Brain microvascular endothelial cell (primary cell): ENCODE measurements around the gene SPACA7.
"Not testable (repeated sequence)": the region's sequence is repeated elsewhere in the genome, so short reads cannot be mapped to it uniquely, and the experiment has no call there.

ENCODE experiments used
- DNase-seq: peaks from one replicate; pipeline ENCODE4 v3.0.0-alpha.2; 2020
- H3K27ac ChIP-seq: fragments of 250-450 bp; sonication (Bioruptor Pico); 2 replicates; pipeline ENCODE4 v1.5.1; 2020; ENCODE audit warnings: mild to moderate bottlenecking, moderate library complexity
- H3K27me3 ChIP-seq: fragments of 250-450 bp; sonication (Bioruptor Pico); replicated peaks from 2 replicates; pipeline ENCODE4 v1.5.1; 2020; ENCODE audit warnings: mild to moderate bottlenecking
- H3K36me3 ChIP-seq: fragments of 250-450 bp; sonication (Bioruptor Pico); replicated peaks from 2 replicates; pipeline ENCODE4 v1.5.1; 2020; ENCODE audit warnings: mild to moderate bottlenecking
- H3K4me3 ChIP-seq: 2 replicates; pipeline ENCODE4 v1.5.1; 2011; ENCODE audit warnings: low read depth, mild to moderate bottlenecking, control low read depth, low read length, moderate library complexity
- in situ Hi-C: cut with HindIII; loops from 2 replicates; pipeline ENCODE4 v1.10.0; 2017; ENCODE audit warnings: low sequenced_read_pairs, low pct_ligation_motif_present
- TF ChIP-seq, protein P1 (sequence below): IDR thresholded peaks from 2 replicates; pipeline ENCODE4 v1.5.1; 2011; ENCODE audit warnings: low read depth, mild to moderate bottlenecking, moderate library complexity, low read length, control low read depth, inconsistent platforms; ENCODE audit errors: missing control alignments

The SPACA7 gene

DNA sequence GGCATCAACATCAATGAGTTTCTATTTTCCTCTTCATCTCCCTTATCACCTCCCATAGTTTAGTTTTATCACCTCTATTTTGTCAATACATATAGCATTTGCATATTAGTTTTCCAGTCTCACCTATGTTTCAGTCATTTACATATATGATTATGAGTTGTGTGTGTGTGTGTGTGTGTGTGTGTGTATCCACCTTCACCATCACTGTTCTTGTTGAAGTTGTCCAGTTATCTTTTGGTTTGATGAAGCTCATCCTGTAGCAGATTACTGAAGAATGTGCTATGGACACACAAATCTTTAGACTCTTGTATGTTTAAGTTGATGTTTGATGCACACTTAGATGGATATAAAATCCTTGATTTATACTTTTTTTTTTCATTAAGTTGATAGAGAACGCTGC lies 40.5 kb downstream of the SPACA7 start:
- TF ChIP-seq, protein P1, sequence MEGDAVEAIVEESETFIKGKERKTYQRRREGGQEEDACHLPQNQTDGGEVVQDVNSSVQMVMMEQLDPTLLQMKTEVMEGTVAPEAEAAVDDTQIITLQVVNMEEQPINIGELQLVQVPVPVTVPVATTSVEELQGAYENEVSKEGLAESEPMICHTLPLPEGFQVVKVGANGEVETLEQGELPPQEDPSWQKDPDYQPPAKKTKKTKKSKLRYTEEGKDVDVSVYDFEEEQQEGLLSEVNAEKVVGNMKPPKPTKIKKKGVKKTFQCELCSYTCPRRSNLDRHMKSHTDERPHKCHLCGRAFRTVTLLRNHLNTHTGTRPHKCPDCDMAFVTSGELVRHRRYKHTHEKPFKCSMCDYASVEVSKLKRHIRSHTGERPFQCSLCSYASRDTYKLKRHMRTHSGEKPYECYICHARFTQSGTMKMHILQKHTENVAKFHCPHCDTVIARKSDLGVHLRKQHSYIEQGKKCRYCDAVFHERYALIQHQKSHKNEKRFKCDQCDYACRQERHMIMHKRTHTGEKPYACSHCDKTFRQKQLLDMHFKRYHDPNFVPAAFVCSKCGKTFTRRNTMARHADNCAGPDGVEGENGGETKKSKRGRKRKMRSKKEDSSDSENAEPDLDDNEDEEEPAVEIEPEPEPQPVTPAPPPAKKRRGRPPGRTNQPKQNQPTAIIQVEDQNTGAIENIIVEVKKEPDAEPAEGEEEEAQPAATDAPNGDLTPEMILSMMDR = no peak
- no peak overlapping the region for H3K4me3 ChIP-seq
- H3K36me3 ChIP-seq = no peaks in the 10 kb centered on the region
- H3K27ac ChIP-seq = no peak overlapping the region
- H3K27me3 ChIP-seq = no peaks in the 10 kb centered on the region
- in situ Hi-C loops = no loop called here
- no peak for DNase-seq

- H3K4me3 ChIP-seq = no peak overlapping the region
- DNase-seq = no peak
- in situ Hi-C loops = no loop called here
- H3K36me3 ChIP-seq = no peaks in the 10 kb centered on the region
- H3K27me3 ChIP-seq = no peaks in the 10 kb centered on the region
- TF ChIP-seq, protein P1 = no peak
- no peak overlapping the region for H3K27ac ChIP-seq
Observed at GRCh38 chr13:112417079-112417478, 40.9 kb downstream of the SPACA7 start.

GRCh38 chr13:112424098-112424497 lies 47.9 kb downstream of the SPACA7 start:
- TF ChIP-seq, protein P1 = no peak
- no peaks in the 10 kb centered on the region for H3K27me3 ChIP-seq
- DNase-seq = no peak
- H3K36me3 ChIP-seq = no peaks in the 10 kb centered on the region
- in situ Hi-C loops = no loop called here
- H3K27ac ChIP-seq = no peak overlapping the region
- H3K4me3 ChIP-seq = no peak overlapping the region

DNA sequence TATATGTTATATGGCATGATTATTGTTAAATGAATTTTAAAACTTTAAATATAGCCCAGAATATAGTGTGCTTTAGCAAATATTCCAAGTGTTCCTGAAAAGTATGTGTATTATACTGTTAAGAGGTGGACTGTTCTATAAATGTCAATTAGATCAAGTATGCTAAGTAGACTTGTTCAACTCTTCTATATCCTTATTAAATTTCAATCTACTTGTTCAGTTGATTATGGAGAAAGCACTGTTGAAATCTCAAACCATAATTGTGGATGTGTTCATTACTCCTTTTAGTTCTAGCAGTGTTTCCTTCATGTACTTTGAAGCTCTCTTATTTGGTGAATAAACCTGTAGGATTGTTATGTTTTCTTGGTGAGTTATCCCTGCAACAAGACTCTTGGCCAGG lies 52.5 kb downstream of the SPACA7 start:
- TF ChIP-seq, protein P1 = no peak
- Histone ChIP-seq H3K27ac (no peak overlapping the region), H3K36me3 (no peaks in the 10 kb centered on the region), H3K4me3 (no peak overlapping the region), H3K27me3 (no peaks in the 10 kb centered on the region)
- in situ Hi-C loops = no loop called here
- DNase-seq = no peak

DNA sequence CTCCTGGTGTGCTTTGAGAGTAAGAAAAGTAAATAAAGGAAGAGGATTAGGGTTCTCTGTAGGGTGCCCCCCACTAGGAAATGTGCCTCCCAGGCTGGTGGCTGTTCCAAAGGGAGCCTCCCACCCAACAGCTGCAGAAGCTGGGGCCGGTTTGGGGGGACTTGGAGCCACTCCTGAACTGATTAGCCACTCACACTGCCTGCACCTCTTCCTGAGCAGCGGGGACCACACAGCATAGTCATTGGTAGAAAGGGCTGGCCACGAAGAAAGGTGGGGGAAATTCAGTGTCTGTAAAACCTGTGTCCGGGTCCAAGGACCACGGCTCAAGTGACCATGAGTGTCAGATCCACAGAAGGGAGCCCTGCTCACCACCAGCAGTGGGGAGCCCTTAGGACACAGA lies 55.6 kb downstream of the SPACA7 start:
- no peak for DNase-seq
- in situ Hi-C loops = no loop called here
- TF ChIP-seq, protein P1 = no peak
- H3K4me3 ChIP-seq = no peak overlapping the region
- no peaks in the 10 kb centered on the region for H3K36me3 ChIP-seq
- H3K27me3 ChIP-seq = no peaks in the 10 kb centered on the region
- H3K27ac ChIP-seq = no peak overlapping the region

- DNase-seq, H3K36me3 ChIP-seq, H3K27me3 ChIP-seq, in situ Hi-C loops, H3K4me3 ChIP-seq, H3K27ac ChIP-seq: not testable (repeated sequence)
Observed at GRCh38 chr13:112432734-112433133, 56.6 kb downstream of the SPACA7 start.

DNA sequence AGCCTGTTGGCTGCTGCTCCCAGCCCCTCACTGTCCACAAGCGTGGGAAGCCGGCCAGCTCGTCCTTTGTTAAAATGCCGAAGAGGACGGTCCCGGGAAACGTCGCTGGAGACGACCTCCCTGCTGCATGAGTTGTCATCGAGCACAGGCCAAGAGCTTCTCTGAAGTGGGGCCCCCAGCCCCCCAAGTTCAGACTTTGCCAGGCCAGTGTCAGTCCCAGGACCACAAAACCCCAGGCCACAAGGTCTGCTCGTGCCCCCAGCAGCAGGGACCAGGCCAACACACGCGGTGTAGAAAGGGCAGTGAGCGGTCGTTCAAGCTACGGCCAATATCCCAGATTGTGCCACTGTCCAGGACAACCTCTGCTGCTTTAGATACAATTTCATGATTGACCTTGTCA lies 57.4 kb downstream of the SPACA7 start:
- in situ Hi-C loops, DNase-seq, H3K4me3 ChIP-seq, H3K27ac ChIP-seq, H3K36me3 ChIP-seq, H3K27me3 ChIP-seq: not testable (repeated sequence)
